ENCODE measurements around the gene MT1HL1.

Gene MT1HL1

GRCh38 chr1:237011432-237011831 is 7.2 kb upstream of the MT1HL1 start:
- in situ Hi-C loops (cut with HindIII; ENCODE audit: low pct_unique_long_range_greater_than_20kb, low sequenced_read_pairs), result no loop called here
- no peak for TF ChIP-seq JUND (IDR thresholded peaks at IDR 0.05; ENCODE audit: low read depth)
- DNase-seq (ENCODE audit: low read depth in 1 of 2, low spot score in 1 of 2), result no peak

- in situ Hi-C loops (cut with HindIII; ENCODE audit: low pct_unique_long_range_greater_than_20kb, low sequenced_read_pairs), result no loop called here
Measured at GRCh38 chr1:237009611-237010010, 5.4 kb upstream of the MT1HL1 start.

GRCh38 chr1:237007147-237007881 is 3.1 kb upstream of the MT1HL1 start:
- DNase-seq (ENCODE audit: low read depth in 1 of 2, low spot score in 1 of 2), result no peak
- in situ Hi-C loops (cut with HindIII; ENCODE audit: low pct_unique_long_range_greater_than_20kb, low sequenced_read_pairs), result no loop called here
- TF ChIP-seq JUND (IDR thresholded peaks at IDR 0.05; ENCODE audit: low read depth), result no peak

More at GRCh38 chr1:237009611-237010010, 5.4 kb upstream of the MT1HL1 start:
- DNase-seq (ENCODE audit: low read depth in 1 of 2, low spot score in 1 of 2), result no peak
- no peak for TF ChIP-seq JUND (IDR thresholded peaks at IDR 0.05; ENCODE audit: low read depth)

- TF ChIP-seq JUND (IDR thresholded peaks at IDR 0.05; ENCODE audit: low read depth), result no peak
- no peak for DNase-seq (ENCODE audit: low read depth in 1 of 2, low spot score in 1 of 2)
- in situ Hi-C loops (cut with HindIII; ENCODE audit: low pct_unique_long_range_greater_than_20kb, low sequenced_read_pairs), result no loop called here
Measured at GRCh38 chr1:237005674-237006073, 1.4 kb upstream of the MT1HL1 start.

- no peak for TF ChIP-seq JUND (IDR thresholded peaks at IDR 0.05; ENCODE audit: low read depth)
- no peak for DNase-seq (ENCODE audit: low read depth in 1 of 2, low spot score in 1 of 2)
- in situ Hi-C loops (cut with HindIII; ENCODE audit: low pct_unique_long_range_greater_than_20kb, low sequenced_read_pairs), result no loop called here
Measured at GRCh38 chr1:237003516-237003915, 725 bp downstream of the MT1HL1 start.

GRCh38 chr1:237000191-237000590 is 4.0 kb downstream of the MT1HL1 start:
- no peak for DNase-seq (ENCODE audit: low read depth in 1 of 2, low spot score in 1 of 2)
- in situ Hi-C loops (cut with HindIII; ENCODE audit: low pct_unique_long_range_greater_than_20kb, low sequenced_read_pairs), result no loop called here
- TF ChIP-seq JUND (IDR thresholded peaks at IDR 0.05; ENCODE audit: low read depth), result no peak

GRCh38 chr1:236998546-236998945 is 5.7 kb downstream of the MT1HL1 start:
- DNase-seq (ENCODE audit: low read depth in 1 of 2, low spot score in 1 of 2), result no peak
- no peak for TF ChIP-seq JUND (IDR thresholded peaks at IDR 0.05; ENCODE audit: low read depth)
- in situ Hi-C loops (cut with HindIII; ENCODE audit: low pct_unique_long_range_greater_than_20kb, low sequenced_read_pairs), result no loop called here

GRCh38 chr1:236997882-236998281 is 6.4 kb downstream of the MT1HL1 start:
- DNase-seq (ENCODE audit: low read depth in 1 of 2, low spot score in 1 of 2), result peak in 1 of 2 experiments; percentile 20
- no peak for TF ChIP-seq JUND (IDR thresholded peaks at IDR 0.05; ENCODE audit: low read depth)
- in situ Hi-C loops (cut with HindIII; ENCODE audit: low pct_unique_long_range_greater_than_20kb, low sequenced_read_pairs), result no loop called here

GRCh38 chr1:236997361-236997760 is 6.9 kb downstream of the MT1HL1 start:
- DNase-seq (ENCODE audit: low read depth in 1 of 2, low spot score in 1 of 2), result no peak
- TF ChIP-seq JUND (IDR thresholded peaks at IDR 0.05; ENCODE audit: low read depth), result no peak
- in situ Hi-C loops (cut with HindIII; ENCODE audit: low pct_unique_long_range_greater_than_20kb, low sequenced_read_pairs), result no loop called here

- no peak for TF ChIP-seq JUND (IDR thresholded peaks at IDR 0.05; ENCODE audit: low read depth)
- DNase-seq (ENCODE audit: low read depth in 1 of 2, low spot score in 1 of 2), result no peak
- in situ Hi-C loops (cut with HindIII; ENCODE audit: low pct_unique_long_range_greater_than_20kb, low sequenced_read_pairs), result no loop called here
Measured at GRCh38 chr1:236994450-236994849, 9.8 kb downstream of the MT1HL1 start.

GRCh38 chr1:236992449-236992848 is 11.8 kb downstream of the MT1HL1 start:
- in situ Hi-C loops (cut with HindIII; ENCODE audit: low pct_unique_long_range_greater_than_20kb, low sequenced_read_pairs), result no loop called here
- DNase-seq (ENCODE audit: low read depth in 1 of 2, low spot score in 1 of 2), result peak in 1 of 2 experiments; percentile 33
- TF ChIP-seq JUND (IDR thresholded peaks at IDR 0.05; ENCODE audit: low read depth), result no peak

GRCh38 chr1:236990052-236990445 is 14.2 kb downstream of the MT1HL1 start:
- in situ Hi-C loops (cut with HindIII; ENCODE audit: low pct_unique_long_range_greater_than_20kb, low sequenced_read_pairs), result no loop called here
- DNase-seq (ENCODE audit: low read depth in 1 of 2, low spot score in 1 of 2), result no peak
- TF ChIP-seq JUND (IDR thresholded peaks at IDR 0.05; ENCODE audit: low read depth), result no peak

GRCh38 chr1:236989290-236990051 is 14.8 kb downstream of the MT1HL1 start:
- TF ChIP-seq JUND (IDR thresholded peaks at IDR 0.05; ENCODE audit: low read depth), result no peak
- in situ Hi-C loops (cut with HindIII; ENCODE audit: low pct_unique_long_range_greater_than_20kb, low sequenced_read_pairs), result no loop called here
- DNase-seq (ENCODE audit: low read depth in 1 of 2, low spot score in 1 of 2), result no peak
